HG03280 (cell line): Measurements from ENCODE around the gene PRDM2.

Source experiments
- ATAC-seq: cut with Tn5 transposase; IDR thresholded peaks from one replicate; pipeline ENCODE4 v1.9.1; 2021; ENCODE audit warnings: mild to moderate bottlenecking, moderate library complexity; ENCODE audit not compliant: unreplicated experiment

PRDM2 gene

GRCh38 chr1:13812456-13813397 lies 112.7 kb downstream of the PRDM2 start:
- no peak for ATAC-seq

- ATAC-seq, result no peak
Observed at GRCh38 chr1:13813398-13814012, 113.5 kb downstream of the PRDM2 start.

- ATAC-seq, result no peak
Observed at GRCh38 chr1:13814131-13814530, 114.1 kb downstream of the PRDM2 start.

- ATAC-seq, result no peak
Observed at GRCh38 chr1:13816016-13816760, 116.2 kb downstream of the PRDM2 start.

GRCh38 chr1:13817906-13818305 lies 117.9 kb downstream of the PRDM2 start:
- no peak for ATAC-seq

- ATAC-seq, result no peak
Observed at GRCh38 chr1:13818926-13819325, 118.9 kb downstream of the PRDM2 start.

- ATAC-seq, result no peak
Observed at GRCh38 chr1:13819642-13820041, 119.7 kb downstream of the PRDM2 start.

- no peak for ATAC-seq
Observed at GRCh38 chr1:13820055-13820454, 120.1 kb downstream of the PRDM2 start.

GRCh38 chr1:13820456-13820855 lies 120.5 kb downstream of the PRDM2 start:
- no peak for ATAC-seq

GRCh38 chr1:13823126-13823880 lies 123.3 kb downstream of the PRDM2 start:
- no peak for ATAC-seq

- no peak for ATAC-seq
Observed at GRCh38 chr1:13823936-13824335, 123.9 kb downstream of the PRDM2 start.

GRCh38 chr1:13824626-13825025 lies 124.6 kb downstream of the PRDM2 start:
- ATAC-seq, result no peak

GRCh38 chr1:13825033-13825432 lies 125.0 kb downstream of the PRDM2 start:
- no peak for ATAC-seq

GRCh38 chr1:13826009-13826408 lies 126.0 kb downstream of the PRDM2 start:
- ATAC-seq, result no peak

GRCh38 chr1:13826591-13826990 lies 126.6 kb downstream of the PRDM2 start:
- ATAC-seq, result no peak

- peak; percentile 63 for ATAC-seq
Observed at GRCh38 chr1:13828454-13829151, 128.6 kb downstream of the PRDM2 start.

GRCh38 chr1:13829152-13829769 lies 129.3 kb downstream of the PRDM2 start:
- ATAC-seq, result no peak

GRCh38 chr1:13830170-13830569 lies 130.2 kb downstream of the PRDM2 start:
- ATAC-seq, result no peak

- ATAC-seq, result no peak
Observed at GRCh38 chr1:13830616-13831280, 130.8 kb downstream of the PRDM2 start.
